Fibroblast of pulmonary artery (primary cell): ENCODE measurements around the gene RPA3.

Source experiments
- DNase-seq: peaks from one replicate; pipeline ENCODE4 v3.0.0-alpha.2; 2010; ENCODE audit warnings: low read depth
- H3K4me3 ChIP-seq: replicated peaks from 2 replicates; pipeline ENCODE4 v1.5.1; 2011; ENCODE audit warnings: low read depth, mild to moderate bottlenecking, control low read depth, low read length, moderate library complexity
- TF ChIP-seq, protein P1 (sequence below): IDR thresholded peaks from 2 replicates; pipeline ENCODE4 v1.5.1; 2011; ENCODE audit warnings: mild to moderate bottlenecking, control low read depth, low read length, inconsistent platforms; ENCODE audit errors: missing control alignments

RPA3 gene

DNA sequence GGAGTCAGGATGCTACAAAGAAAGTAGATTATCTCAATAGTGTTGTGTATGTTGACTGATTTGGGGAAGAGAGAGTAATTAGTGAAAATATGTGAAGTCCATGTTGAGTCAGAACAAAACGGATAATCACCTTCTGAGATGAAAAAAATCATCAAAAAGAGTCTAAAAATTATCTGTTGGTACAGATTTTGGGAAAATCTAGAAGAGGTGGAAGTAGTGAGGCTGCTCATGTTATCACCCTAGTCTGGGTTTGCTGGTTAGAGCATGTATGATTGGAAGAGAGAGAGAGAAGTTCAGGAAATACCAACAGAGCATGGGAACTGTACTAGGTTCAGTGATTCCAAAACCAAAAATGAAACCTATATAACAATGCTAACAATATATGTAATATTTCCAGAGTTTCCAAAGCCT lies 12.3 kb downstream of the RPA3 start:
- no peak overlapping the region for H3K4me3 ChIP-seq
- no peak for DNase-seq
- TF ChIP-seq, protein P1, sequence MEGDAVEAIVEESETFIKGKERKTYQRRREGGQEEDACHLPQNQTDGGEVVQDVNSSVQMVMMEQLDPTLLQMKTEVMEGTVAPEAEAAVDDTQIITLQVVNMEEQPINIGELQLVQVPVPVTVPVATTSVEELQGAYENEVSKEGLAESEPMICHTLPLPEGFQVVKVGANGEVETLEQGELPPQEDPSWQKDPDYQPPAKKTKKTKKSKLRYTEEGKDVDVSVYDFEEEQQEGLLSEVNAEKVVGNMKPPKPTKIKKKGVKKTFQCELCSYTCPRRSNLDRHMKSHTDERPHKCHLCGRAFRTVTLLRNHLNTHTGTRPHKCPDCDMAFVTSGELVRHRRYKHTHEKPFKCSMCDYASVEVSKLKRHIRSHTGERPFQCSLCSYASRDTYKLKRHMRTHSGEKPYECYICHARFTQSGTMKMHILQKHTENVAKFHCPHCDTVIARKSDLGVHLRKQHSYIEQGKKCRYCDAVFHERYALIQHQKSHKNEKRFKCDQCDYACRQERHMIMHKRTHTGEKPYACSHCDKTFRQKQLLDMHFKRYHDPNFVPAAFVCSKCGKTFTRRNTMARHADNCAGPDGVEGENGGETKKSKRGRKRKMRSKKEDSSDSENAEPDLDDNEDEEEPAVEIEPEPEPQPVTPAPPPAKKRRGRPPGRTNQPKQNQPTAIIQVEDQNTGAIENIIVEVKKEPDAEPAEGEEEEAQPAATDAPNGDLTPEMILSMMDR, result no peak

DNA sequence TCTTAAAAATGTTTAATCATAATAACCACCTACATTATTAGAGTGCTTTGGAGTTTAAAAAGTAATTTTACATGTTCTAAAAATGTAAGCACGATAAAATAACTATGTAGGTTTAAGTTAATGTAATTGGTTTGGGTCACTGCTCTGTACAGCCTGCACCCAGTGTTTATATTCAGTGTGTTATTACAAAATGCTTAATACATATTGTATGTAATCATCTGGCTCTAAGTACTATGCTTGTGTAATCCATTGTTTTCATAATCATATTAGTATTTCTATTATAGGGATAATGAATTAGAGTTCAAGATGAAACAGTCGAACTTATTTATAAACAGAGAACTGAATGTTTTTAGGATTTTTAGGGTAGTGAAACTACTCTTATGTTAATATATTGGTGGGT lies 13.1 kb downstream of the RPA3 start:
- DNase-seq, result no peak
- TF ChIP-seq, protein P1, result no peak
- no peak overlapping the region for H3K4me3 ChIP-seq

DNA sequence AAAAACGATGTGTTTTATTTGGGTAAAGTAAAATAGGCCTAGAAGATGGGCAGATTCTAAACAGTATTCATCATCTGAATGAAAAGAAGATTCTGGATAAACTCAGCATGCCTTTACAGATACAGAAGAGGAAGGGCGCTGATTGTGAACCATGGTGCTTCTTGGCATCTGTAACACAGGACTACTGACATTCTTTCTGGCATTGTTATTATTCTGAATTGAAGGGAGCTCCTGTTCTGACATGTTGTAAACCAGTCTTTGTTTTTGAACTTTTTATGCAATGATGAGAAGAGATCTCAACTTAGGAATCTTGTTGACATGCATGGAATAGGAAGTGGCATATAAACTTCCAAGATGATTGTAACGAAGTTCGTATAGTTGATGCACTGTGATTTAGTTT lies 13.5 kb downstream of the RPA3 start:
- TF ChIP-seq, protein P1, result no peak
- no peak overlapping the region for H3K4me3 ChIP-seq
- DNase-seq, result no peak

DNA sequence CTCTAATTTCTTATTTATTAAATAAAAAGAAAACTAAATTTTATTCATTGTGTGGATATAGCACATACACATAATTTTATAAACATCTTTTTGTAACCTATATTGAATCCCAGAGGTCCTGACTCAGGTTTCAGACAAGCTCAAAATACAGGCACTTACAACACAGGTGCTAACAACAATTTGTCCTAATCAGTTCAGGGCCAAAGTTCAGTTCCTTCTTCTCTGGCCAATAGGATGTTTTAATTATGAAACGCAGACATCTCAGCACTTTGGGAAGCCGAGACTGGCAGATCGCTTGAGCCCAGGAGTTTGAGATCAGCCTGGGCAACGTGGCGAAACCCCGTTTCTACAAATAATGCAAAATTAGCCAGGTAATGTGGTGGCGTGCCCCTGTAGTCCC lies 15.0 kb downstream of the RPA3 start:
- DNase-seq, result no peak
- H3K4me3 ChIP-seq, result no peak overlapping the region
- TF ChIP-seq, protein P1, result no peak

DNA sequence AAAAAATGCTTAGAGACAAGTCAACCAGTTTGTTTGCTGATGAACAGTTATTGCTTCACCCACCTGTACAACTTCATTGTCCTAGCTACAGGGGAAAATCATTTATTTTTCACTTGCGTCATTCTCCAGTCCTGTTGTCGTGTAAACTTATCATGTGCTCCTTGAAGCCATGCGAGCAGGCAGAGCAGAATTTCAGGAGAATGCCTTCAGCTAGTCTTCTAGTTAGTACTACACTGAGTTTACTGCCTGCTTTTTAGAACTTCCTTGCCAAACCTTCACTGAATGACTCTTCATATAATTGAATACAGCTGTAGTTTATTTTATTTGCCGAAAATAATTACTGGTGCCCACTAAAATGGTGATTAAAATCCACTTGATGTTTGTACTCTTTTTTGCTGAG lies 15.6 kb downstream of the RPA3 start:
- H3K4me3 ChIP-seq, result no peak overlapping the region
- TF ChIP-seq, protein P1, result no peak
- DNase-seq, result no peak

DNA sequence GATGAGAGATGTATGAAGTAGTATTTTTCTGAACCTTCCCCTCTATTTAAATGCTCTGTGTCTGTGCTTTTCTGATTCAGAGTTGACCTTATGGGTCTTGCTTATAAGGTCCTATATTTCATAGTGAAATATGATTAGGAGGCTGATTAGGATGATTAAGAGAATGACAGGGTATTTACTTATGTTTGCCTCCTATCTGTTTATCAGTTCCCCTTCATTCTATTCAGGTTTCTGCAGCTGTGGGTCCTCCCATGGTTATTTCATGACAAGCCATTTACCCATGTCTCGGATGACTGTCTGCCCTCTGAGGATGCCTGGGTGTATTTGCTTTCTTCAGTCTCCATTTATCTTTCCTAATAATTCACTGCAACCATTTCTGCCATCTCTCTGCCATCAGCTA lies 16.9 kb downstream of the RPA3 start:
- H3K4me3 ChIP-seq, result no peak overlapping the region
- TF ChIP-seq, protein P1, result no peak
- DNase-seq, result no peak

DNA sequence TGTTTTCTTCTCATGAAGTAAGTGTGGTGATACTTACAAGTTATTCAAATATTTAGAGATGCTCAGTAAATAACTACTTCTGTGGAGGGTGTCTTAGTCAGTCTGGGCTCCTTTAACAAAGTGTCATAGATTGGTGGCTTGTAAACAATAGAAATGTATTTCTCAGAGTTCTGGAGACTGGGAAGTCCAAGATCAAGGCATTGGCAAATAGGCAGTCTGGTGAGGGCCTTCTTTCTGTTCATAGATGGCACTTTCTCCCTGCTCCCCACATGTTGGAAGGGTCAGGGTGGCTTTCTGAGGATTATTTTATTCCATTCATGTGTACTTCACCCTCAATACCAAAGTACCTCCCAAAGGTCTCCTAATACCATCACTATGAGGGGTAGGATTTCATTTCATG lies 18.4 kb downstream of the RPA3 start:
- no peak overlapping the region for H3K4me3 ChIP-seq
- DNase-seq, result no peak
- TF ChIP-seq, protein P1, result no peak
